ENCODE measurements around the gene ANKRD49.
A peak's percentile ranks its signal among the peaks of the same experiment; 100 is the strongest.

Gene ANKRD49

DNA sequence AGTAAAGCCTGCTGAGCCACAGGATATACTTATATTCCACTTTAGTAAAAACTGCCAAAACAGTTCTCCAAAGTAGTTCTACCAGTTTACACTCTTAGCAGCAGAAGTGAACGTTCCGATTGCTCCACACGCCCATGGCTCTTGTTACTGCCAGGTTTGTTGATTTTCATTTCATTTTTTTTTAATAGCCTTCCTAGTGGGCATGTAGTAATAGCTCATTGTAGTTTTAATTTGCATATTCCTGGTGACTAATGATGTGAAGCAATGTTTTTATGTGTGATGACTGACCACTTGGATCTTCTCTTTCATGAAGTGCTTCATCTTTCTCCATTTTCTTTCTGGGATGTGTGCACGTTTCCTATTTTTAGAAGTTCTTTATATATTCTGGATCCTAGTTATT is 13.7 kb downstream of the ANKRD49 start:
- DNase-seq (ENCODE audit: low spot score): no peak

DNA sequence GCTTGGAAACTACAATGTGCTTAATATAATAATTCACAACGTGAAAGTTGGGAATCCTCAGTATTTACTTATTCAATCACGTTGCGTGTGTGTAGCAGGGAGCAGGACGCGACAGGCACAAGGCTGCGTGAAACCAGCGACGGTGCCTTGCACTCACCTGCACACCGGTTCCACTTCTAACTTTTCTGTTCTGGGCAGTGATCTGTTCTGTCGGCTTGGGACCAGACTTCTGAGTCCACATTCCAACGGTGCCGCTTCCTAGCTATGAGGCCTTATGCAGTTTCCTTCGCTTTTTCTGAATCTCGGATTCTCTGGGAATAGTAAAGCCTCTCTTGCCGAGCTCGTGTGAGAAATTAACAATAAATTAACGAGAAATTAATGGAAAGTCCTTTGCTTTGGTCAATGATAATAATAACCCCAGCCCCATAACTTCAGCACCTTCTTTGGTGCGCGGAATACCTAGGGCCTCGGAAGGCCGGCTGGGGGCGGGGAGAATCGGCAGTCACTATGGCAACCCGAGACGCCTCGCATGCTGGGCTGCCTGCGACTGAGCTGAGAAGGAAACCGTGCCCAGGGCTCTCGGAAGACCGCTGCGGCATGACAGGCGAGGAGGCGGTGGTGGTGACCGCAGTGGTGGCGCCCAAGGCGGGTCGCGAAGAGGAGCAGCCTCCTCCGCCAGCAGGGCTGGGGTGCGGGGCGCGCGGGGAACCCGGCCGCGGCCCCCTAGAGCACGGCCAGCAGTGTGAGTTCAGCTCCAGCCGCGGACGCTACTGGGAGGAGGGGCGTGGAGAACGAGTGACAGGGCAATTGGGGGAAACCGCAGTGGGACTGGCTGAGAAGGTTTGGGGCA is 18.4 kb downstream of the ANKRD49 start, which contains the start of gene C11orf97:
C11orf97 (plus strand) TSS at position 530 of the 850 bp plus-strand sequence; CDS start at position 598, 68 bp downstream.
- DNase-seq (ENCODE audit: low spot score): peak; percentile 77

- no peak for DNase-seq (ENCODE audit: low spot score)
Observed at GRCh38 chr11:94513091-94513490, 19.3 kb downstream of the ANKRD49 start.

DNA sequence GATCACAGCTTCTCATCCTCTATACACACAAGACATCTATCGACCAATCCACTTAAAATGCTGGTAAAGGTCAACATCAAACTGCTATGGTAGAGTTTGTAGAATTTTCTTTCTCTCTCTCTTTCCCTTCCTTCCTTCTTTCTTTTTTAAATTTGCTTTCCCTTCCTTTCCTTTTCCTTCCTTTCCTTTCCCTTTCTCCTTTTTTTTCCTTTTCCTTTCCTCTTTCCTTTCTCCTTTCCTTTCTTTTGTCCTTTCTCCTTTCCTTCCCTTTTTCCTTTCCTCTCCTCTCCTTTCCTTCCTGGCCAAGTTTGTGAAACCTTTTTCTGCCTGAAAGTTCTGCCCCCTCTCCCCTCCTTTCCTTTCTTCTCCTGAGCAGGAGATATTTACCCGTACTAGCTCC is 21.6 kb downstream of the ANKRD49 start:
- no peak for DNase-seq (ENCODE audit: low spot score)

GRCh38 chr11:94516725-94517124 is 22.9 kb downstream of the ANKRD49 start:
- no peak for DNase-seq (ENCODE audit: low spot score)

GRCh38 chr11:94518300-94518699 is 24.5 kb downstream of the ANKRD49 start:
- DNase-seq (ENCODE audit: low spot score): no peak

GRCh38 chr11:94519478-94520084 is 25.8 kb downstream of the ANKRD49 start:
- DNase-seq (ENCODE audit: low spot score): peak; percentile 20

- peak; percentile 28 for DNase-seq (ENCODE audit: low spot score)
Observed at GRCh38 chr11:94521684-94522083, 27.9 kb downstream of the ANKRD49 start.

- no peak for DNase-seq (ENCODE audit: low spot score)
Observed at GRCh38 chr11:94524341-94524740, 30.6 kb downstream of the ANKRD49 start.

- DNase-seq (ENCODE audit: low spot score): peak; percentile 15
Observed at GRCh38 chr11:94525546-94526324, 32.0 kb downstream of the ANKRD49 start.

DNA sequence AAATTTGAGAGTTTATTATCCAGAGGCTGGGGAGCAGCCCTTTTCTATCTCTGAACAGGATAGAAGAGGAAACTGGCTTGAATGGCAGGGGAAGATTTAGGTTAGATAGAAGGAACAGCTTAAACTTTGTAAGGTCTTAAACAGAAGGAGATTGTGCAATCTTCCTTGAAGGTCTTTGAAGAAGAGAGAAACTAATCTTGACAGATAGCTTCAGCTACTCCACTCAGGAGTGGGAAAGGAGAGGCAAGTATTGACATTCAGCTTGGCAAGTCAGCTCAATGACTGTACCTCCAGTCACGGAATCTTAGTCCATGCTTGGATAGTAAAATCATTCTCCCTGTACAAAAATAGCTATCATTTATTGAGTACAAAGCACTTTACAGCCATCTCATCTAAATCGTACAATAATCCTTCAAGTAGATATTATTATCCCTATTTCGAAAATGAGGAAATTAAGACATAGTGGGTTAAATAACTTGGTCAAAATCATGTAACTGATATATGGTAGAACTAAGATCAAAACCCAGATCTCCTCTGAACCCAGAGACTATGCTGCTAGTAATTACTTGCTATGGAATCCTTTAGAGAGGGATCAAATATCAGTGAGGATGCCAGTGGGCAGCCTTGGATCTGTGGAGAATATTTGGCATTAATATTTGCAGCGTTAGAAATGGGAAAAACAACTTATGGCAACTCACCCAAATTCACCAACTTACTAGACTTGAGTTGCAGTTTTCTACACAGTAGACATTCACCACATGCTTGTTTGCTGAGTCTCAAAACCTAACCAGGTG is 33.1 kb downstream of the ANKRD49 start:
- DNase-seq (ENCODE audit: low spot score): no peak

GRCh38 chr11:94528551-94528950 is 34.8 kb downstream of the ANKRD49 start:
- DNase-seq (ENCODE audit: low spot score): no peak

GRCh38 chr11:94532211-94532610 is 38.4 kb downstream of the ANKRD49 start:
- no peak for DNase-seq (ENCODE audit: low spot score)

- DNase-seq (ENCODE audit: low spot score): no peak
Observed at GRCh38 chr11:94533206-94533605, 39.4 kb downstream of the ANKRD49 start.

- no peak for DNase-seq (ENCODE audit: low spot score)
Observed at GRCh38 chr11:94533696-94534630, 40.2 kb downstream of the ANKRD49 start.

DNA sequence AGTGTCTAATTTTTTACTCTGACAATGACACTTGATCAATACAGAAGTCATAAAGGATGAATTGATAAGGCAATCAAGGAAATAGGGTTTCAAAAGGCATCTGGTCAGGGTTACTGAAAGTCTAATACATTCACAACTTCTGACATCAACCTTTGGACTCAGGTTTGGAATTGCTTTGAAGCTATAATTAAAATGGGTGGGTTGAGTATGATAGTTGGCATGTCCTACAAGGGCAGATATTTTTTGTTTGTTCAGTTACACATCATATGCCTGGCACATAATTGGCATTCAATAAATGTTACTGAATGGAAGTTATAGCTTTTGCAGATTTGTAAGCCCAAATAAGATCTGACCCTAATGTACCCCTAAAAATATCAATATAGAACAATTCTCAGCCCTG is 42.6 kb downstream of the ANKRD49 start:
- DNase-seq (ENCODE audit: low spot score): no peak

GRCh38 chr11:94537031-94537600 is 43.3 kb downstream of the ANKRD49 start:
- peak; percentile 36 for DNase-seq (ENCODE audit: low spot score)

DNA sequence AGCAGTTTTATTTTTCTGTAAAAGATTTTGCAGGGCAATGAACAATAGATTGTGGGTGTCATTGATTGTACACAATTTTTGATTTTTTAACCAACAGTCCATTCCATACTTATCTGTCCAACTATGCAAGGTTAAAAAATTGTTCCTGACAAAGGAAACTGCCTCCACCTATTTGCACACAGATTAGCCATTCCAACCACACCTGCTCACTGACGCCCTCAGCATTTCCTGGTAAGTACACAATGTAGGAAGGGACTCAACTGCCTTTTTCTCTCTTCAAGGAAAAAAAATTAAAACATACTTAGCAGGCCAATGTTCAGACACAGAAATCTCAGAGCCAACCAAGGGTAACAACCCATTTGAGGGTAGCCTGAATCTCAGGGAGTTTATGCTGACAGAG is 45.6 kb downstream of the ANKRD49 start:
- no peak for DNase-seq (ENCODE audit: low spot score)

- DNase-seq (ENCODE audit: low spot score): peak; percentile 91
Observed at GRCh38 chr11:94543695-94544645, 50.2 kb downstream of the ANKRD49 start, which contains the start of gene FUT4. Gene FUT4 (plus strand): TSS chr11:94543921. CDS start chr11:94544134, 213 bp downstream.
